Activated T-helper 1 cell treated with Interleukin-2 at 50 U/mL for 16 hours (primary cell): ENCODE data around the gene RANBP1.

Experiments
- DNase-seq: peaks from one replicate; pipeline ENCODE4 v3.0.0-alpha.2; 2020; ENCODE audit warnings: low read depth

Gene RANBP1

DNA sequence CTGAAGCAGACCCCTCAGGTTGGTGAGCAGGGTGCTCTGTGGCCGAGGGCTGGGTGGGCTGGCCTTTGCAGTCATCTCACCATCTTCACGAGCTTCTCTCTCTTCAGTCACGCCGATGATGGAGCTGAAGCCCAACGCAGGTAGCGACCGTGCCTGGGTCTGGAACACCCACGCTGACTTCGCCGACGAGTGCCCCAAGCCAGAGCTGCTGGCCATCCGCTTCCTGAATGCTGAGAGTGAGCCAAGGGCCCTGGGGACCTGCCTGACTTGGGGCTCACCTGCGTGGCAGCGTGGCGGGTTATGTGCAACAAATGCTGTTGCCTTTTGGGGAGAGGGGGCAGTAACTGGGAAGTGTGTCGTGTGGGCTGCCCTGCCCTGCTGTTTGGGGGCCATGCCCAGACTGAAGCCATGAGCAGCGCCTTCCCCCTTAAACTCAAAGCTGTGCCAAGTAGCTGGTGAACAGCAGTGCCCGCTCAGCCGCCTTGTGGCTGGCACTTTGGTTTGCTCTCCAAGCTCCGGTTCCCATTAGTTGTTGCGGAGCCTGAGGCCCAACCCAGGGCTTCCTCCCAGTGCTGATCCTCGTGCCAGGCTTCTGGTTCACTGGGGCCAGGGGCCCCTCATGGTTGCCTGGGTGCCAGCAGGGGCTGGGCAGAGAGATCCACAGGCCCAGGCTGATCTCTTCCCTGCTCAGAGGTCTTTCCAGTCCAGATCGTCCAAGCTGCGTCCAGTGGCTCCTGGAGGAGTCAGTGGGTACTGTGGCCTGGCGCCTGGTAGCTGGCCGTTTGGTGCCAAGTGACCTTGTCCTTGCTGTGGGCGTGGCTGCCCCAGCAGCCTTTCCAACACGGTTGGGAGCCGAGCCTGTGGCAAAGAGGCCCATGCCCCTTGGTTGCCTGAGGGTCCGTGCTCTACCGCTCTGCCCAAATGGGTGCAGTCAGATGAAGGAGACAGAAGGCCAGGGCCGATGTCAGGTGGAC, 9.6 kb downstream of the RANBP1 start:
- no peak for DNase-seq

GRCh38 chr22:20126284-20127029, 10.6 kb downstream of the RANBP1 start:
- no peak for DNase-seq

- DNase-seq, result no peak
Measured at GRCh38 chr22:20127318-20127868, 11.5 kb downstream of the RANBP1 start.

DNA sequence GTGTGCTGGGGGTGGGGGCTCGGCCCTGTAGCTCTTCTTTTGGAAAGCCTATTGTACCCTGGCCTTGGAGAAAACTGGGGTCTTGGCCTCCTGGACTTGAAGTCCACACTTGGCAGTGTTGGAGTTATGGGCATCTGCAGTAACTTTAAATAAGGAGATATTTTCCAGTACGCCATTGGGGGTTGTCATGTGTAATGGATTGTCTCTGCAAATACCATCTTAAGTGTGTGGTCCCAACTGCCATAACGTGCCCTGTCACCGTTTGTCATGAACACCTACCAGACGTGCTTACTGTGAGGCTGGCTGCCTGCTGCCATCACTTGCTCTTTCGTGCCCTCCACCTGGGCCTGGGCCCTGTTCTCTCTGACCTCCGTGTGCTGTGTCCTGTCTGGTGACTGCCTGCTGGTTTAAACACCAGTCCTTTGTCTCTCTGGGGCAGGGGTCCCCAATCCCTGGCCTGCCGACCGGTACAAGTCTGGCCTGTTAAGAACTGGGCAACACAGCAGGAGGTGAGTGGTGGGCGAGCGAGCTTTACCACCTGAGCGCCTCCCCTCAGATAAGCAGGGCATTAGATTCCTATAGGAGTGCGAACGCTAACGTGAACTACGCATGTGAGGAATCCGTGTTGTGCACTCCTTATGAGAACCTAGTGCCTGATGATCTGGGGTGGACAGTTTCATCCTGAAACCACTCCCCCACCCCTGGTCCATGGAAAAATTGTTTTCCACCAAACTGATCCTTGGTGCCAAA, 12.1 kb downstream of the RANBP1 start:
- no peak for DNase-seq

DNA sequence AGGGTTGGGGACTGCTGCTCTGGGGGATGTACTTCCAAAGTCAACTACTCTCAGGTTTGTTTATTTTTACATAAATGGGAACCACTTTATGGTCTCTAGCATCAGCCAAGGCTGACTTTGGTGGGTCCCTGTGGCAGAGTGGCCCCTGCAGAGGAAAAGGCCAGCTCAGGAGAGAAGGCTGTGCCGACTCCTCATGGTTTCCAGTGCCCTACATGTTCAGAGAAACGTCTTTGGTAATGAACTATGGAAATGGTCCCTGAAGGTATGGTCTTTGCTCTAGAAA, 12.7 kb downstream of the RANBP1 start:
- DNase-seq, result no peak

DNA sequence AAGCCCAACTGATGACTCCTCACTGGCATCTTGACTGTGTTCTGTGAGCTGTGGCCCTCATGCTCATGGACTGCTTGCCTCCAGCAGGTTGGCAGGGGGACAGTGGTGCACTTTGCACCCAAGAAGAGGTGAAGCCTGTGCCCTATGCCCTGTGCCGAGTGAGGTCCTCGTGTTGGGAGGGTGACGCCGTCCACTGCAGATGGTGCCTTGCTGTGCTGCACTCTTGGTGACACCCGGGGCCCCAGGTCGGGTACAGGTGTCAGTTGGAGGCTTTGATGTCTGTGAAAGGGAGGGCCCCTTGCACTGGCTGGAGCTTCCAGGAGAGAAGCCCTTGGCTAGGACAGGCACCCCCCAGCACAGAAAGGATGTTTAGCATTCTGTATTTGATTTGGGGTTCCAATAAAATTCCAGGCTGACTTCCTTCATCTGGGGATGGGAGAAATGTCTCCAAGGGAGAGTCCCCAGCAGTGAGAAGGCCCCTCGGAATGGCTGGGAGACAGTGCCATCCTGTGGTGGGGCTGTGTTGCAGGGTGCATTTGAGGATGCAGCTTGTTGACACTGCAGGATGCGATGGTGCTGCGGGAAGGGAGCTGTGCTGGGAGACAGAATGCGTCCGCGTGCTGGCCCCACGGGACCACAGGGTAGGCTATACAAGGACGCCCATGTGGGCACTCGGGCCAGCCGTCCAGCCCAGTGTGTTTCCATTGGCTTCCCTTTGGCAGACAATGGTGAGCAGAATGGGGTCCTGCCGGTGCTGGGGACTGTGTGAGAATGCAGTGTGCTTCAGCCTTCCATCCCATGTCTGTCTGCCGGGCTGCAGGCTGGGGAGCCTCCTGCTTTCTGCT, 13.2 kb downstream of the RANBP1 start:
- peak; percentile 26 for DNase-seq

DNA sequence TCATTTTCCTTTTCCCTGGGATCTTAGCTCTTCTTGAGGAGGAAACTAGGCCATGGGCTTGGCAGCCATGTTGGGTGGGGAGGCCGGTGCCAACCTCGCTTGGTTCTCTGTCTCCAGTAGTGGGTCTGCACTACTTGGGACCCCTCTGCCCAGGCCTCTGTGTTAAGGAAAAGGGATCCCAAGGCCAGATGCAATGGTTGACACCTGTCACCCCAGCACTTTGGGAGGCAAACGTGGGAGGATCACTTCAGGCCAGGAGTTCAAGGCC, 13.8 kb downstream of the RANBP1 start:
- no peak for DNase-seq

GRCh38 chr22:20130319-20130718, 14.4 kb downstream of the RANBP1 start:
- no peak for DNase-seq

DNA sequence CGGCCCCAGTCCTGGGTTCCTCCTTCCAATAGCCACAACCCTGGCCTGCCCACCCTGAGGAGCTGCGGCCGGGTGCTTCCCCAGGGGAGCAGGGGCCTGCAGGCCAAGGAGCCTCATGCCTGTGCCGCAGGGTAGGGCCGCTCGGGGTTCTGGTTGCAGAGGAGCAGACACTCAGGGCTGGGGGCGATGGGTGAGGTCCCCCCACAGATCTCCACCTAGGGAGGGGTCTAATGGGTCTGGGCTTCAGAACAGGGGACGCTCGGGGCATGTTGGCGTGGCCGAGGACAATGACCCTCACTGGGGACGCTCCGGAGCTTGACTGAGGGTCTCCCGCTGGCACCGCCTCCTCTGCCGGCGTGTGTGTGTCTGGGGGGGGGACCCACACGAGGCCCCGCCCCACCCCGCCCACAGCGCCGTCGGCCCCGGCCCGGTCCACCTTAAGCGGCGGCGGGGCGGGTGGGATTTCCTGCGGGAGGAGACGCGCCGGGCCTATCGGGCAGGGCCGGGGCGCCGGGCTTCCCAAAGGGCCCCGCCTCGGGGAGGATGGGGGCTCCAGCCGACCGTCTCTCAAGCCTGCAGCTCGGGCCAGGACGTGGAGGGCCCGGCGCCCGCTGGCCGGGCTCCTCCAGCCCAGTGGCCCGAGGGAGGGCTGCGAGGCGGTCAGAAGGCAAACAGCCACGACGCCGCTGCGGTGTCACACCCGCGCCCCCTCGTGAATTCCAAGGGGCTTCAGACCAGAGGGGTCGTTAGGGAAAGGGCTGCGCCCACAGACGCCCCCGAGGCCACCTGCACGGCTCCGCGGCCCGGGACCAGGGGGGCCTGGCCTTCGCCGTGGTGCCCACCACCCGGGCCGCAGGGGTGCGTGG, 15.1 kb downstream of the RANBP1 start:
- DNase-seq, result peak; percentile 75

DNA sequence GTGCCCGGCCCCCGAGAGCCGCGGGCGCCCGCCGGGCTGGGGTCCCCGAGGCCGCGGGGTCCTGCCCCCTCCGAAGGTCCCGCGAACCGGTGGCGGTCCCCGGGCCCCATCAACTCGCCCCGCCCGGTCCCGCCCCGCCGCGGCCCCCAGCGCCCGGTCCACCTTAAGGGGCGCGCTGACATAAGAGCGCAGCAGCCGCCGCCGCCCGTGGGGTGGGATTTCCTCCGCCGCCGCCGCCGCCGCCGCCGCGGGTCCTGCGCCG, 15.6 kb downstream of the RANBP1 start, which contains the start of gene ZDHHC8:
ZDHHC8 (plus strand) TSS at position 208 of the 262 bp plus-strand sequence. CDS start 144 bp downstream, outside the sequence.
- DNase-seq, result peak; percentile 31

DNA sequence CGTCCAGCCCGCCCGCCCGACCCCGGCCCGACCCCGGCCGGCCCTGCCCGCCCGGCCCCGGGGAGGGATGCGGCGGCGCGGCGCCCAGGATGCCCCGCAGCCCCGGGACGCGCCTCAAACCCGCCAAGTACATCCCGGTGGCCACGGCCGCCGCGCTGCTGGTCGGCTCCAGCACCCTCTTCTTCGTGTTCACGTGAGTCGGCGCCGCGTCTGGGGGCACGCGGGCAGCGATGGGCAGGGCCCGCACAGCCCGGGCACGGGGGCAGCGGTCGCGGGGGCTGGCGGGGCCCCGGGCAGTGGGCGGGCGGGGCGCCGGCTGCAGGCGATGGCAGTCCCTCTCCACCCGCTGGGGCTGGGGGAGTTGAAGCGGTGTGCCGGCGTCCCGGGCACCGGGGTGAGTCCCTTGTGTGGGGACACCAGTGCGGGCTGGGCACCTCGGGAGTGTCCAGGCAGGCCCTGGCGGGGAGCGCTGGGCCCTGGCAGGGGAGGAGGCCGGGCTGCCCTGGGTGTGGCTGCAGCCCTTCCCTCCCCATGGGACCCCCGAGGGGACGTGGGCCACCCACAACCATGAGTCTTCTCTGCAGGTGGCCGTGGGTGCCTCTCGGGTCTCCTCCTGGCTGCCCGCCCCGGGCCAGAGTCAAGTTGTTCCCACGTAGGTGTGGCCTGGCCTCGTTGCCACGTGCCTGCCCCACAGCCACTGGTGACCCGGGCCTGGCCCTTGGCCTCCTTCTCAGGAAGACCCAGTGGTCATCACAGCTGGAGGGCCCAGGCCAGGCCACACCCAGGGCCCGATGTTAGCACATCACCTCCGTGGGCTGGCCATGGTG, 16.2 kb downstream of the RANBP1 start:
- no peak for DNase-seq

DNA sequence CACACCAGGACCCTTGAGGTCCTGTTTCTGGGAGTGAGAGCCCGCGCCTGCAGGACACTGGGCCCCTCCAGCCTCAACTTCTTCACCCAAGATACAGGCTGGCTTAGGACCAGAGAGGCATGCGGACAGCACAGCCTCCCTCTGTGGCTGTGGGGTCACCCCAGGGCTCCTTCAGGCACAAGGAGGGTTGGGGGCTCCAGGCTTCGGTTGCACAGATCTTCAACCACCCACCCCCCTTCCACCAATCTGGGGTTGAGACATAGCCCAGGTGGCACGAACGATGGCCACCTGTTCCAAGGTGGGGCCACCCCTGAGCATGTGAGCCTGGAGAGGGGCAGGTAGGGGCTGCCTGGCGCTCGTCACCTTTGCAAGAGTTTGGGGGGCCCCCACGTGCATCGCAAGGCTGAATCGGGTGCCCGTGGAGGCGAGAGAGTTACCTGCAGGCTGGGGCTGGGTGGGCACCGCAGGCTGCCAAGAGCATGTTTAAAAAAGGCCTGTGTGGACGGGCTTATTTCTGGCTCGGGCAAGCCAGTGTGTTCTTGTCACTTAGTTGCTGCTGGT, 16.9 kb downstream of the RANBP1 start:
- no peak for DNase-seq

- no peak for DNase-seq
Measured at GRCh38 chr22:20133930-20134549, 18.1 kb downstream of the RANBP1 start.

GRCh38 chr22:20135265-20135664, 19.4 kb downstream of the RANBP1 start:
- no peak for DNase-seq

DNA sequence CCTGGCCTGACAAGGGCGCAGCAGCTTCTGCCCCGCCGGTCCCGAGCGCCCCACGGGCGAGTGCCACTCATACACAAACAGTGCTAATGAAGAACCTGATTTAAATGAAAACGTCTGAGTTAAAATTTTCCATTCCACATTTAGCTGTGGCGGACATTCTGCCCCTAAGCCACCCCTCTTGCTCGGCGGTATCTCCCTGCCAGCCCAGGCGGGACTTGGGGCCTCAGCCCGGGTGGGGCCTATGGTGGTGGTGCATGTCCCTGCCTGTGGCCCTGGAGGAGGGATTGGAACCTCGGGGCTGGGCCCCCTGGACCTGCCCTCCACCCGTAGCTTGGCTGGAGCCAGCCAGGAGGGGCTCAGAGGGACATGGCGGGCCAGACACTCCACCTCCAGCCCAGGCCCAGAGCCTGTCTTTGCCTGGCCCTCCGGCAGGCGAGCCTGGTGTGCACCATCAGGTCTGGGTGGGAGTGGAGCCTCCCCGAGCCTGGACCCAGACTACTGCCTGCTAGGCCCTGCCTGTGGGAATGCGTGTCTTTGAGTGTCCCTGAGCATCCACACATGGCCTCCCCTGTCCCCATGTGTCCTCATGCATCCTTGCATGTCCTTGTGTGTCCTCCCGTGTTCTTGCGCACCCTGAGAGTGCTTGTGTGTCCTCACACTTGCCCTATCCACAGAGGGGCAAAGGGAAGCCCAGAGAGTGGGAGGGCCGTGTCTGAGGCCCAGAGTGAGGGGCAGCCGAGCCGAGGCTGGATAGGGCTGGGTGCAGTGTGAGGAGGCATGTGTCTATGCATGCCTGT, 20.1 kb downstream of the RANBP1 start:
- no peak for DNase-seq

DNA sequence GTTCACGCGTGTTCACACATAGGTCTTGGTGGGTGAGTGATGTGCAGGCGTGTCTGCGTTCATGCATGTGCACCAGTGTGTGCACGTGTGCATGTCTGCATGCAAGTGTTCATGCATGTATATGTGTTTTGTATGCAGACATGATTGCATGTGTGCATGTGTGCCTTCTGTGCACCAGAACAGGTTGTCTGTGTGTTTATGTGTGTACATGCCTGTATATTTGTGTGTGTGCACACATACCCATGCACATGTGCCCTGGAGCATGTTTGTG, 20.6 kb downstream of the RANBP1 start:
- no peak for DNase-seq

GRCh38 chr22:20137113-20137512, 21.2 kb downstream of the RANBP1 start:
- no peak for DNase-seq

GRCh38 chr22:20137671-20138416, 21.9 kb downstream of the RANBP1 start:
- DNase-seq, result no peak
